ENCODE results near the gene ERC1. TPM values are rescaled to one million over a fixed set of nuclear protein-coding genes. Genes with fewer than 3 reads are reported as not detected.

The ERC1 gene
- total RNA-seq, 4 donors from 2014 or later, result 28.5 to 71.7 (median 38.5) TPM

- 89% methylated on average over 11 of the region's 11 CpGs for WGBS
- DNase-seq (ENCODE audit: low spot score in 2 of 2), result no peak
These were observed 89.6 kb downstream of the ERC1 start for GRCh38 chr12:1080520-1081223.

DNA sequence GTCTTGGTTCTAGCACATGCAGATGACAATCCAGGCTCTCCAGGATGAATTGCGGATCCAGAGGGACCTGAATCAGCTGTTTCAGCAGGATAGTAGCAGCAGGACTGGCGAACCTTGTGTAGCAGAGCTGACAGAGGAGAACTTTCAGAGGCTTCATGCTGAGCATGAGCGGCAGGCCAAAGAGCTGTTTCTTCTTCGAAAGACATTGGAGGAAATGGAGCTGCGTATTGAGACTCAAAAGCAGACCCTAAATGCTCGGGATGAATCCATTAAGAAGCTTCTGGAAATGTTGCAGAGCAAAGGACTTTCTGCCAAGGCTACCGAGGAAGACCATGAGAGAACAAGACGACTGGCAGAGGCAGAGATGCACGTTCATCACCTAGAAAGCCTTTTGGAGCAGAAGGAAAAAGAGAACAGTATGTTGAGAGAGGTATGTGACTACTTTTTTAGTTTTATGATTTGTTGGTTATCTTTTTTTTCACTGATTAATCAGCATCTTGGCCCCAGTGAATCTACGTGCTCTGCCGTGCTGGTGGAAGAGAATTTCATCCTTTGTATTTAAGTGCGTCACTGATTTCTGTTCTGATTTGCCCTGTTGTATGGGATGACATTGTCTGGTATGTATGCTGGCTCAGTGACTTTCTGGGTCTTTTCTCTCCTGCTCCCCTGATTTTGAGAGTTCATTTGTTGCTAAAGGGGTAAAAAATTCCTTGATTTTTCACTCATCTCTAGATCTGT is 92.3 kb downstream of the ERC1 start:
- TF ChIP-seq POLR2AphosphoS5 (IDR thresholded peaks at IDR 0.05) (no peak), EP300 (IDR thresholded peaks at IDR 0.05) (no peak), POLR2A (IDR thresholded peaks at IDR 0.05) (no peak)
- TF ChIP-seq, protein P1, sequence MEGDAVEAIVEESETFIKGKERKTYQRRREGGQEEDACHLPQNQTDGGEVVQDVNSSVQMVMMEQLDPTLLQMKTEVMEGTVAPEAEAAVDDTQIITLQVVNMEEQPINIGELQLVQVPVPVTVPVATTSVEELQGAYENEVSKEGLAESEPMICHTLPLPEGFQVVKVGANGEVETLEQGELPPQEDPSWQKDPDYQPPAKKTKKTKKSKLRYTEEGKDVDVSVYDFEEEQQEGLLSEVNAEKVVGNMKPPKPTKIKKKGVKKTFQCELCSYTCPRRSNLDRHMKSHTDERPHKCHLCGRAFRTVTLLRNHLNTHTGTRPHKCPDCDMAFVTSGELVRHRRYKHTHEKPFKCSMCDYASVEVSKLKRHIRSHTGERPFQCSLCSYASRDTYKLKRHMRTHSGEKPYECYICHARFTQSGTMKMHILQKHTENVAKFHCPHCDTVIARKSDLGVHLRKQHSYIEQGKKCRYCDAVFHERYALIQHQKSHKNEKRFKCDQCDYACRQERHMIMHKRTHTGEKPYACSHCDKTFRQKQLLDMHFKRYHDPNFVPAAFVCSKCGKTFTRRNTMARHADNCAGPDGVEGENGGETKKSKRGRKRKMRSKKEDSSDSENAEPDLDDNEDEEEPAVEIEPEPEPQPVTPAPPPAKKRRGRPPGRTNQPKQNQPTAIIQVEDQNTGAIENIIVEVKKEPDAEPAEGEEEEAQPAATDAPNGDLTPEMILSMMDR (IDR thresholded peaks at IDR 0.05), result no peak
- peak overlapping the region; percentile 7 for H3K27ac ChIP-seq
- WGBS, result 57% methylated on average over 12 of the region's 12 CpGs
- no peak overlapping the region for H3K4me3 ChIP-seq
- H3K27me3 ChIP-seq, result no peaks in the 10 kb centered on the region
- H3K4me1 ChIP-seq, result peaks cover 10% of the 10 kb centered on the region
- DNase-seq (ENCODE audit: low spot score in 2 of 2), result no peak
- no peaks in the 10 kb centered on the region for H3K9me3 ChIP-seq
- H3K36me3 ChIP-seq, result no peaks in the 10 kb centered on the region

More at GRCh38 chr12:1080520-1081223, 89.6 kb downstream of the ERC1 start:
- TF ChIP-seq EP300 (IDR thresholded peaks at IDR 0.05) (no peak), POLR2A (IDR thresholded peaks at IDR 0.05) (no peak), POLR2AphosphoS5 (IDR thresholded peaks at IDR 0.05) (no peak)
- TF ChIP-seq, protein P1 (IDR thresholded peaks at IDR 0.05), result no peak
- H3K4me1 ChIP-seq, result peaks cover 10% of the 10 kb centered on the region
- H3K4me3 ChIP-seq, result no peak overlapping the region
- H3K27me3 ChIP-seq, result no peaks in the 10 kb centered on the region
- H3K9me3 ChIP-seq, result no peaks in the 10 kb centered on the region
- no peaks in the 10 kb centered on the region for H3K36me3 ChIP-seq
- H3K27ac ChIP-seq, result no peak overlapping the region

DNA sequence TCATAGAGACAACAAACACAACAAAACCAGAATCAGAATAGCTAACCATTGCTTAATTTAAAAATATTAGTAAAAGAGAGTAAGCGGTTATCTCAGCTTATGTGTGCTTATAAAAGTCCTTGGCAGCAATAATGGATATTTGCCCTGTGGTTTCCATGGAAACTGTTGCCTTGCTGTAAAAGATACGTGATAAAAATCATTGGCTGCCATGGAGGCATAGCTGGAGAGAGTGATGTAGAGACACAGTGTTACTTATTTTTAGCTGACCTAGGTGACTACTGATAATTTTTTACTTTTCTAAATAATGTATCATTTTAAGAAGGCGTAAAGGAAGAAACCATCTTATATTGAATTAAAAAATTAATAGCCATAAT is 92.9 kb downstream of the ERC1 start:
- H3K4me3 ChIP-seq, result no peak overlapping the region
- H3K27ac ChIP-seq, result peak overlapping the region; percentile 7
- no peak for DNase-seq (ENCODE audit: low spot score in 2 of 2)
- no peaks in the 10 kb centered on the region for H3K27me3 ChIP-seq
- no peaks in the 10 kb centered on the region for H3K9me3 ChIP-seq
- no peaks in the 10 kb centered on the region for H3K36me3 ChIP-seq
- peaks cover 10% of the 10 kb centered on the region for H3K4me1 ChIP-seq
- WGBS, result 43% methylated on average over 3 of the region's 3 CpGs
- TF ChIP-seq POLR2A (IDR thresholded peaks at IDR 0.05), result no peak
- no peak for TF ChIP-seq POLR2AphosphoS5 (IDR thresholded peaks at IDR 0.05)
- TF ChIP-seq EP300 (IDR thresholded peaks at IDR 0.05), result no peak
- TF ChIP-seq, protein P1 (IDR thresholded peaks at IDR 0.05), result no peak

GRCh38 chr12:1091350-1091749 is 100.3 kb downstream of the ERC1 start:
- 72% methylated on average over 4 of the region's 4 CpGs for WGBS
- Histone ChIP-seq H3K4me1 (peaks cover 2% of the 10 kb centered on the region), H3K27me3 (no peaks in the 10 kb centered on the region), H3K4me3 (no peak overlapping the region), H3K36me3 (no peaks in the 10 kb centered on the region), H3K27ac (no peak overlapping the region), H3K9me3 (no peaks in the 10 kb centered on the region)
- TF ChIP-seq EP300 (IDR thresholded peaks at IDR 0.05) (no peak), POLR2A (IDR thresholded peaks at IDR 0.05) (no peak), POLR2AphosphoS5 (IDR thresholded peaks at IDR 0.05) (no peak)
- TF ChIP-seq, protein P1 (IDR thresholded peaks at IDR 0.05), result no peak
- no peak for DNase-seq (ENCODE audit: low spot score in 2 of 2)

GRCh38 chr12:1093166-1093751 is 102.2 kb downstream of the ERC1 start:
- Histone ChIP-seq H3K4me3 (no peak overlapping the region), H3K27ac (no peak overlapping the region), H3K27me3 (no peaks in the 10 kb centered on the region), H3K36me3 (no peaks in the 10 kb centered on the region), H3K4me1 (peaks cover 2% of the 10 kb centered on the region), H3K9me3 (no peaks in the 10 kb centered on the region)
- TF ChIP-seq POLR2A (IDR thresholded peaks at IDR 0.05) (no peak), POLR2AphosphoS5 (IDR thresholded peaks at IDR 0.05) (no peak), EP300 (IDR thresholded peaks at IDR 0.05) (no peak)
- TF ChIP-seq, protein P1 (IDR thresholded peaks at IDR 0.05), result peak; percentile 40 to 67
- no peak for DNase-seq (ENCODE audit: low spot score in 2 of 2)
- WGBS, result 58% methylated on average over 6 of the region's 6 CpGs

Data from suprapubic skin (tissue), 4 donors.